Testis (tissue), 2 donors: Measurements from ENCODE around the gene KCNJ15.

ENCODE experiments used
- POLR2A ChIP-seq: fragments of 450-650 bp; IDR thresholded peaks from one replicate; pipeline ENCODE4 v1.6.1; 2017; ENCODE audit warnings: antibody characterized with exemption, mild to moderate bottlenecking, moderate library complexity
- TF ChIP-seq, protein P1 (sequence below), 3 experiments: fragments of 450-650 bp in 2 of 3; fragments of 200-600 bp in 1 of 3; sonication (generic) in 1 of 3; IDR thresholded peaks; one replicate each; pipeline ENCODE4 v1.5.1; 2016 to 2019; ENCODE audit warnings: antibody characterized with exemption in 3 of 3, mild to moderate bottlenecking in 2 of 3, moderate library complexity in 1 of 3

DNA sequence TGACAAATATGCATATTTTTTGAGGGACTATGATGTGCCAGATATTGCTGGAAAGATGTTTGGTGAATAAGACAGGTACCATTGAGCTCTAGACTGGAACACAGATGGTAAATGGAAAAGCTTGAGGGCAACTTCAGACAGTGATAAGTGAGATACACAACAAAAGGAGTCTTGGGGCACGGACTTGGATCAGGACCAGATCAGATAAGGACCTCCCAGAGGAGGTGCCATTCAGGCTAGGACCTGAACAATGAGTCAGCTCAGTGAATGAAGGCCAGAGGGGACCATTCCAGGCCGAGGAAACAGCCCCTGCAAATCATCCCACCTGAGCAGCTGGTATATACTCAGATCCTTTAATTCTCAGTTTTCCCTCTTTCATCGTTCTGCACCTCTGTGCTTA lies 1.8 kb upstream of the KCNJ15 start:
- TF ChIP-seq, protein P1, sequence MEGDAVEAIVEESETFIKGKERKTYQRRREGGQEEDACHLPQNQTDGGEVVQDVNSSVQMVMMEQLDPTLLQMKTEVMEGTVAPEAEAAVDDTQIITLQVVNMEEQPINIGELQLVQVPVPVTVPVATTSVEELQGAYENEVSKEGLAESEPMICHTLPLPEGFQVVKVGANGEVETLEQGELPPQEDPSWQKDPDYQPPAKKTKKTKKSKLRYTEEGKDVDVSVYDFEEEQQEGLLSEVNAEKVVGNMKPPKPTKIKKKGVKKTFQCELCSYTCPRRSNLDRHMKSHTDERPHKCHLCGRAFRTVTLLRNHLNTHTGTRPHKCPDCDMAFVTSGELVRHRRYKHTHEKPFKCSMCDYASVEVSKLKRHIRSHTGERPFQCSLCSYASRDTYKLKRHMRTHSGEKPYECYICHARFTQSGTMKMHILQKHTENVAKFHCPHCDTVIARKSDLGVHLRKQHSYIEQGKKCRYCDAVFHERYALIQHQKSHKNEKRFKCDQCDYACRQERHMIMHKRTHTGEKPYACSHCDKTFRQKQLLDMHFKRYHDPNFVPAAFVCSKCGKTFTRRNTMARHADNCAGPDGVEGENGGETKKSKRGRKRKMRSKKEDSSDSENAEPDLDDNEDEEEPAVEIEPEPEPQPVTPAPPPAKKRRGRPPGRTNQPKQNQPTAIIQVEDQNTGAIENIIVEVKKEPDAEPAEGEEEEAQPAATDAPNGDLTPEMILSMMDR (IDR thresholded peaks at IDR 0.05): no peak
- TF ChIP-seq POLR2A: no peak
